ENCODE results near the gene EEFSEC.

Gene EEFSEC

DNA sequence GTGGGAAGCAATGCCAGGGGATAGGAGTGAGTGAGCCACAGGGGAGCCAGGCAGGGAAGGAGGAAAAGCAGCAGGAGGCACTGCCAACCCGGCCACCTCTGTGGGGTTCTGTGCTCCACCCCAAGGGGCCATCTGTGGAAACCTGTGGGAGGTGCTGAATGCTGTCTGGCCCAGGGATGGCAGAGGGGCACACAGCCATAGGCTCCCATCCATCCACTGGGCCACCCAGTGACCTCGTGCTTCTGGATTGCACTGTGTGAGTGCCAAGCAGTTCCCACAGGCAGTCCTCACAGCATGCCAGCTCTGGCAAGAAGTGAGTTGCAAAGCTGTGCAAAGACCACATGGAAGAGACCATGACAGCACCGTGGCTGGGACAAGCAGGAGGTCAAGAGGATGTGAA is 285.9 kb downstream of the EEFSEC start:
- DNase-seq: no peak

DNA sequence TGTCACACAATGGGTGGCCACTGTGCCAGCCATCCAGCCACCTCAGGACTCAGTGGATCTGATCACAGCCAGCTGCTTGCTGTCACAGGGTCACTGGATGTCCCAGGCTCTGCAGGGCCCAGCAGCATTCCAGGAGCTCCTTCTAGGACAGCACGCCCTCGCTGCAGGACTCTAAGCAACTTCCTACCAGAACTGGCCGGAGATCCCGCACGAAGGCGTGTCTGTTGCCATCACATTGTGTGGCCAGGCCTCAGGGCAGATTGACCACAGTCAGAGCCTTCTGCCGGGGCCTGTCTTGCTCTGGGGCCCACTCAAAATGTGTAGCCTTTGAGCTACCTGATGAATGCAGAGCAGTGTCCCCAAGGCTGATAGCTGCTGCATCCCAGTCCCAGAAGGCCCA is 288.8 kb downstream of the EEFSEC start:
- no peak for DNase-seq

DNA sequence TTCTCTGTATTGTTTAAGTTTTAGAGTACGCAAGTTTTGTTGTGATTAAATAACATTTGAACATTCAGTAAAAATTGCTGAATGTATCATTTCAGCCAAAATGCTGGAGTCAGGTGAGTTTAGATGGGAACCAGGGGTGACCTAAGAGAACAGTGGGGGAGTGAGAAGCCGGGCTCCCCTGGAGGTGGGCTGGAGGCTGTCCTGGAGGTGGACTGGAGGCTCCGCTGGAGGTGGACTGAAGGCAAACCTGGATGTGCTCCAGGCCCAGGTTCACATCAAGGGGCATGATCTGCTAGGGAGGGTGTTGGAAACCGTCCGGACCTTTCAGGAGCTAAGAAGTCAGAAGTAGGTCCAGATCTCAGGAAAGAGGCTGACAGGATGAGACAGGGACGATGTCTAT is 289.7 kb downstream of the EEFSEC start:
- no peak for DNase-seq

DNA sequence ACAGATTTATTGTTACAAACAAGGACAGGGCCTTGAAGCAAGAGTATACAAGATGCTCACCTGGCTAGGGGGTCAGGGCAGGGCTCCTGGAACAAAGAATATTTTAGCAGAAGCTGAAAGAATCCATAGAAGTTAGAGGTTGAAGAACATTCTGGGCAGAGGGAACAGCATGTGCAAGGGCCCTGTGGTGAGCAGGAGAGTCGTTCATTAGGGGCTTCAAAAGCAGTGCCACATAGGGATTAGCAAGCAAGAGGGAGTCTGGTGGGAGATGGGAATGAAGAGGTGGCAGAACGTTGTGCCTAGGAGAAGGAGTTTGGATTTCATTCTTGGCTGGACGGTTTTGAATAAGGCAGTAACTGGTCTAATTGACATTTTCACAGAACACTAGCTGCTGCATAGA is 290.5 kb downstream of the EEFSEC start:
- no peak for DNase-seq

DNA sequence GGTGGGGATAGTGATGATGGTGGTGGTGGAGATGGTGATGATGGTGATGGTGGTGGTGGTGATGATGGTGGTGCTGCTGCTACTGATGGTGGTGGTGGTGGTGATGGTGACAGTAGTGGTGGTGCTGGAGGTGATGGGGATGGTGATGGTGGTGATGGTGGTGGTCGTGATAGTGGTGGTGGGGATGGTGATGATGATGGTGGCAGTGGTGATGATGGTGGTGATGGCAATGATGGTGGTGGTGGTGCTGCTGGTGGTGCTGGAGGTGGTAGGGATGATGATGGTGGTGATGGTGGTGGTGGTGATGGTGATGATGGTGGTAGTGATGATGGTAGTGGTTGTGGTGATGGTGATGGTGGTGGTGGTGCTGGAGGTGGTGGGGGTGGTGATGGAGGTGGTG is 292.1 kb downstream of the EEFSEC start:
- no peak for DNase-seq

DNA sequence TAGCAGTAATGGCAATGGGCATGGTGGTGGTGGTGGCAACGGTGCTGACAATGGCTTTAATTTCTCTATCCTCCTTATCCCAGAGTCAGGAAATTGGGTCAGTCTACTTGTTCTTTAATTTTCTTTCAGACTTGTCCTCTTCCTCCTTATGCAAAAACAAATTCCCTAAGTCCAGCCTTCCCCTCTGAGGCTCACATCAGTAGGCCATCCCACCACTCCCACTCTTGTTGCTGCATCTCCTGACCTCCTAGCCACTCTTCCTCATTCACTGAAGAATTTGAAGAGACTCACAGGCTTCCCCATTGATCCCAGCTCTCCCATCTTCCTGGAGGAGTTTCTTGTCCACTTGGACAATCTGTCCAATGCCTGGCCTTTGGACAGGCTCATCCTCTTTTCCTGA is 293.5 kb downstream of the EEFSEC start:
- no peak for DNase-seq

DNA sequence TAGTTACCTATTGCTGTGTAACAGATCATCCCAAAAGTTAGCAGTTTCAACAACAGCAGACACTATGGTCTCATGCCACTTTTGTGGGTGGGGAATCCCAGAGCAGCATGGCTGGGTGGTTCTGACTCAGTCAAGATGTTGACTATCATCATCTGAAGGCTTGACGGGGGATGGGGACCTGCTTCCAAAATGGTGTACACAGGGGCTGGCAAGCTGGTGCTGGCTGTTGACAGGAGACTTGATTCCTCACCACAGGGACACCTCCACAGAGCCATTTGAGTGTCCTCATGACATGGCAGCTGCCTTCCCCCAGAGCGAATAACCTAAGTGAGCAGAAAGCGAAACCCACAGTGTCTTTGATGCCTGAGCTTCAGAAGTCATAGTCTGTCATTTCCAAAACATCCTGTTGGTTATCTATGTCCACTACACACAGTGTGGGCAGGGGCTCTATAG is 294.3 kb downstream of the EEFSEC start:
- DNase-seq: no peak

DNA sequence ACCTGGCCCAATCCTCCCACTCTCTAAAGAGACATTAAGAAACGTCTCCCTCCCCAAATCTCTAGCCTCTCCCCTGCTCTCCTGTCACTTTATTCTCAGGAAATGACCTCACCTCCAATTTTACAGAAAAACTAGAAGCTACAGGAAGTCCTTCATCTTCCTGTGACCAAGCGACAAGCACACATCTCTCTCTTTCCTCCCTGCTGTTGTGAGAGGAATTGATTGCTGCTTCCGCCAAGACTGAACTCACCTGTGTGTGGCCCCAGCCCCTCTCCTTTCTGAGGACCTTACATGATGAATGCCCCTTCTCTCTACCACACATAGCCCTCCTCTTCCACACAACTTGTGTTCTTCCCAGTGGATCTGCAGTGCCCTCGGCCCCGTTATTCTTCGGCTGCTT is 295.2 kb downstream of the EEFSEC start:
- no peak for DNase-seq

DNA sequence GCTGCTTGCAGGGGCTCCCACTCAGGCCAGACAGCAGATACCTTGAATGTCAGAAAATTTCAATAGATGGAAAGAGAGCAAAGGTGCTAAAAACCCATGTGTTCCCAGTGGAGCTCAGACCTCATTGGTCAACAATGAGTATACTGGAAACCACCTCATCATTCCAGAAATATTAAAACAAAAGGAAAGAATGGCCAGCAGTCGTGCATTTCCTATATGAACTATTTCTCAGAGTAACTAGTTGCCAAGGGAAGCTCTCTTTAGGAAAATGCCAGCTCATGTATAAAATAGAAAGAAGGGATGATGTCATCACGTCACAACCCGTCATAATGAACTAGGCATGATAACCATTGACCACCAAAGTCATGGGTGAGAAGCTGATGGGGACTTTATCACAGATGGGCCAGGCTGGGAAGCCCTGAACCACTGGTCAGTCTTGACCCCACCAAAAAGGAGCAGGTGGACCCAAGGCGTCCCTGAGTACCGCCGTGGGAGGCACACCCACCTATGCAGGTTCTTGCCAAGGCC is 295.9 kb downstream of the EEFSEC start:
- no peak for DNase-seq

DNA sequence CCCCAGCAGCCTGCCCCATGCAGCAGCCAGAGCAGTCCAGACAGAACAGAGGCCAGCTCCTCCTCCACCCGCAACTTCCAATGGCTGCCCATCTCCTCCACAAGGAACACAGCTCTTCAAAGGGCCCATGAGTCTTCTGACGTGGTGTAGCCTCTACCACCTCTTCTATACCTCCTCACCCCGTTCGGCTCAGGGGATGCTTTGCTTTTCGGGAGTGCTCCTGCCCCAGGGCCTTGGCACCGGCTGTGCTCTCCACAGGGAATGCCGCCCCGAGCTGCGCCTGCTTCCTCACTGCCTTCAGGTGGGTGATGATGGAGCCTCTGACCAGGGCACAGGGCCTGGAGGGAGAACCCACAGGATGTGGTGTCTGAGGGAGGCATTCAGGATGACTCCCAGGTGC is 298.8 kb downstream of the EEFSEC start:
- no peak for DNase-seq

DNA sequence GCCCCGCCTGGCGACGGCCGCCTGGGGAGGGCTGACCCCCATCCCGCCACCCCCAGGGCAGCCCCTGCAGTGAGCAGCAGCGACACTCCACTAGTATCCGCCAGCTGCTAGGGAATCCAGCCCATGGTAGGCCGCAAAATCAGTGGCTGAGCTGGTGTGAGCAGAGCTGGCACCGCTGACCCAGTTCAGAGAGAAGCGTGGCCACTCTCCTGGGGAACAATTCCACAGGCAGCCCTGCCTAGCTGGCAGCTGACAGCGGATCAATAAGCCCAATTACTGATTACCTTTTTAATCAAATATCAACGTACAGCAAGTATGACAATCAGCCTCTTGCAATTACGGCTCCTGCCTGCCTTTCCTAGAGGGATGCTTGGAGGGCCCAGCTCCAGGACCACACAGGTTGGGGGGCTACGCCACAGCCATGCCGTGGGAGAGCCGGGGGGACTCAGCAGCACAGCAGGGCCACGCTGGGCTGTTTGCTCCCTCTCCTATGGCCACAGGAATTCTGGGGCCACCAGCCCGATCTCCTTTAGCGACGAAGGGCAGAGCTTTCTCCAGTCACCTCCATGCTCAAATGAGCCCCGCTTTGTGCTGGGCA is 299.5 kb downstream of the EEFSEC start:
- DNase-seq: no peak

DNA sequence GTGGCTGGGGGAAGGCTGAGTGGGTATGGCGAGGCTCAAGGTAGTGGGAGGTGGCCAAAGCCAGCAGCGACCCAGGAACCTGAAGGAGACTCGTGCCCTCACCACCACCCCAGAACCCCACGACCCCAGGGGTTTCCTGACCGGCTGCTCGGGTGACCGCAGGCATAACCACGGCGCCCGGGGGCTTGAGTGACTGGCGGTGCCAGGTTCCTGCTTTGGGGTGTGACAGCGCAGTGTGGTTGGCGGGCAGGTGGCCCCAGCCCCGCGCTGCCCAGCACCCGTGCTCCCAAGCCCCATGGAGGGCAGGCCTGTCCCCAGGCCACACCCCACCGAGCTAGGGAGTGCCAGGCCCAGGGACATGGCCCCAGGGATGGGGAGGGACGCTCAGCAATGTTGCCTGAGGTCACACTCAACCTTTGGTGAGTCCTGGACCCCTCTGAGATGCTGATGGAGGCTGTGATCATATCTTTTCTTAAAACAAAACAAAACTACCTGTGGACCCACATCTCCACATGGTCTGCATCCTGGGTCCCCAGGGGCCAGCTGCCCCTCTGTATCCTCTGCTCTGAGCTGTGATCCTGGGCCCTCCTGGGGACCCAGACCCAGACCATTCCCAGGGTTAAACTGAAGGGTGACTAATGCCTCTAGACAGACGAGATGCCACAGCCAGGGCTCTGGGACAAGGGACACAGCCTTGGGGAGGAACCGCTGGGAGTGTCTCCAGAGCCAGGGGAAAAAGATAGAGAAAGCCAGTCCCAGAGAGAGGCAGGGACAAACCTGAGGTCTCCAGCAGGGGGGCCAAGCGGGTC is 300.4 kb downstream of the EEFSEC start:
- DNase-seq: no peak

DNA sequence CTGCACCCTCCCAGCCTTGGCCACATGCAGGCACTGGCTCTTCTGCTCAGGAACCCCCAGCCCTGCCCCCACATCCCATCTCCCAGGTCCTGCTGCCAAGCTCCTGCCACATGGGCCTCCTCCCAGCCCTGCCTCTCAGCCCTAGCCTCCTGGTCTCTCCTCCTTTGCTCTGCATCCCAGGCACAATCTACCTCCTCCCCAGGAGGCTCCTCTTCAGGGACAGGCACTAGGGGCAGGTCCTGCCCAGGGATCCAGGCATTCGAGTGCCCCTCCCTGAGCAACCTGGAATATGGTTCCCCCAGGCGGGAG is 301.0 kb downstream of the EEFSEC start:
- DNase-seq: no peak

DNA sequence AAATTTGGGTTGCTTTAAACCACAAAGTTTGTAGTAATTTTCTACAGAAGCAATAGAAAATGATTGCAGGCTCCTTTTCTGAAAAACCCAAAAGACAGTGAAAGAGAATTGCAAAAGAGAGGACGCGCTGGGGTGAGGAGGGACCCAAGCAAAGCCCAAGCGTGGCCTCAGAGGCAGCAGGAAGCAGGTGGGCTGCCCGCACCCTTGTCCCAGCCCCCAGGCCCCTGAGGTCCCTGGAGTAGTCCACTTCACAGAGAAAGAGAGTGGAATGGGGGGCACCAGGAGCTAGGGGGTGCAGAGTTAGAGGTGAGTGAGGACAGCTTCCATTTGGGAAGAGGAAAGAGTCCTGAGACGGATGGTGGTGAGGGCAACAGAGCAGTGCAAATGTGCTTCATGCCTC is 301.8 kb downstream of the EEFSEC start:
- no peak for DNase-seq

DNA sequence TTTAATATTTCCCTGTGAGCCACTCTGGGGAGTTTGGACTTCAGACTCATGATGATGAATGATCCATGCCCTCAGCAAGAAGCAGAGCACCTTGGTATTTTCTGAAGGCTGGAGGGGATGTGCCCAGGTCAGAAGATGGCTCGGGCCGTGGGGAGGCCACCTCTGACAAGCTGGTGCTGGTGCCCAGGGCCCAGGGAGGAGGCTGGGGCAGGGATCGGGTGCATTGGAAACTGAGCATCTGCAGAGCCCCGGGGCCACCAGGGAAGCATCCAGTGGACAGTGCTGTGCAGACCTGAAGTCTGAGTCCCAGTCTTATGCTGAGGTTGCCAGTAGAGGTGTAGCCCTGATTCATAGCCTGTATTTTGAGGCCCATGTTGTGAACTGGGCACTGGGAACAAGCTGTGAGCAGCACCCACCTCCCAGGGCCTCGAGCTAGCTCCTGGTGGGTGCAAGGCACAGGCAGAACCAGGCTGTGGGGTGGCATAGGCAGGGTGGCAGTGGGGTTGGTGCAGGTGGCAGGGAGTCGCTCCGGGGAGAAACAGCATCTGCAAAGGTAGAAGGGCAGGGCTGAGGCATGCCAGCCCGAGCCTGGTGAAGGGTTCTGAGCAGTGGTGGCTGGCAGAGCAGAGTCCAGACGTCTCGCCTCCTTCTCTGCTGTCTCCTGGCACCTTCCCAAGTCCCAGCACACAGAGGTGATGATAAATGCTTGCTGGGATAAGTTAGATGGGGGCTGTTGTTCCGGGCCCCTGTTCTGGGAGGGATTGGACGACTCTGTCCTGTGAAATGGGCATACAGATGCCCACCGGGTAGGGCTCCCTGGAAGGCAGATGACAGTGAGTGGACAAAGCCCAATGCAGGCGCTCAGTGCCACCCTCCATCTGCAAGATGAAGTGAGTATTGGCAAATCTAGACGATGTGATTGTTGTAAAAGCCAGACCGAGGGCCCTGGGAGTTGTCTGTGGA is 302.8 kb downstream of the EEFSEC start:
- DNase-seq: no peak

DNA sequence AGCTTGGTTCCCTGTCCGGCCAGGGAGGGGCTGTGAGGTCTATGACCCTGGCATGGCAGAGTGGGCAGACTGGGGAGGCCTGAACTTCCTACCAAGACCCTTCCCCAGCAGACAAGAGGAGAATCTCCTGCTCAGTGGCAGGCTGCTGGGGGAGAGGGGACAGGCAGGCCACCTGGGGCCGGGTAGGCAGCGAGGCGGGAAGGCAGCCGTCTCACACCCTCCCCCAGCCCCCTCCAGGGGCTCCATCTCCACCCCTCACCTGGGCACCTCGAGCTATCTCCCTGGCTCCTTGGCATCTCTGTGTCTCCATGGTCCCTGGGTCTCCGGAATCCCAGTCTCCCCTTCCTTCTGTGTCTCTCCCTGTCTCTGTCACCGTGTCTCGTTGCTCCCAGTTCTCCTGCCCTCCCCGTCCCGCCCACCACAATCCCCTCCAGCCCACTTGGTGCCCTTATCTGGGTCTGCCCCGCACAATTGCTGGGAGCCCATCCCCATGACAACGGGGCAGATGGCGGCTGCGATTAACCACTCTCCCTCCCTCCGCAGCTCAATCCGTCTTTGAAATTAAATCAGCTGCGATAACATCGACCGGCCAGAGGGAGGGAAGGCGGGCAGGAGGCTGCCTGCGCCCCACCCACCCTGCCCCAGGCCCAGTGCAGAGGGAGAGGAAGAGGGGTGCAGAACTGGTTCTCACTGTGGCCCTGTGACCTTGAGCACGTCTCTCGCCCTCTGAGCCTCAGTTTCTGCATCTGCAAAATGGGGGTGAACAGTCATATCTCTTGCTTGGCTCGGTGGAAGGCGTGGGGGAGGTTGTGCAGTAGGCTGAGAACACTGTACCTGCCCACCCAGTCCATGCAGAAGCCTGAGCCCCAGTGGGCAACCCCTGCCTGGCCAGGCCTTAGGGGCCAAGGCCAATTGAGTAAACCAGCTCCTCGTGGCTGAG is 303.8 kb downstream of the EEFSEC start:
- DNase-seq: no peak

DNA sequence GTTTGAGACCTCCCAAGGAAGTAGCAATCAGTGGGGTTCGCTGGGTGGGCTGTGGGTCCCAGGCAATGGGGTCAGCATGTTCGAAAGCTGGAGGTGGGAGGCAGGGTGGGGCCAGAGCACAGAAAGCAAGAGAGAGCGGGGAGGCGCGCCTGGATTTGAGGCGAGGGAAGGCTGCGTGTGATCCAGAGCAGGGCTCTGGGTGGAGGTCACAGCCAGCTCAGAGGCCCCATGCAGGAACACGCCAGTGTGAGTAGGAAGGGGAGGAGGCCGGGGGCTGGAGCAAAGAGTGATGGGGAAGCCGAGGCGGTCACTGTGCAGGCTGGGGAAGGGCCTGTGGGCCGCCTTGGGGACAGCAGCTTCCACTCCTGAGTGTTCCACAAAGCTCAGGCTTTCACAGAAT is 304.7 kb downstream of the EEFSEC start:
- no peak for DNase-seq

Data from hypothalamus (tissue), 51 donors.